ENCODE measurements around the gene BUB1.

GRCh38 chr2:110638004-110638403 is 39.9 kb downstream of the BUB1 start:
- TF ChIP-seq CTCF (IDR thresholded peaks at IDR 0.05) = no peak
- no peak for TF ChIP-seq POLR2A (IDR thresholded peaks at IDR 0.05)
